Small intestine (tissue), 7 donors: ENCODE measurements around the gene PRKAG2. TPM values are rescaled to one million over a fixed set of nuclear protein-coding genes. Genes with fewer than 3 reads are reported as not detected.
A peak's percentile ranks its signal among the peaks of the same experiment; 100 is the strongest.

Source experiments
- DNase-seq, 2 donors: peaks; one replicate each; pipeline versions ENCODE4 v3.0.0 to v3.0.0-alpha.2; 2013
- FAIRE-seq: peaks from 2 replicates; lab custom pipeline; 2012; peaks lifted over from hg19 to GRCh38; lab: Jason Lieb, UNC
- H3K27ac ChIP-seq, 3 donors: one replicate each; pipeline ENCODE4 v1.5.1; 2013; ENCODE audit warnings: low read length in 2 of 3, mild to moderate bottlenecking in 2 of 3, control low read depth in 1 of 3, inconsistent platforms in 1 of 3, low read depth in 1 of 3, moderate library complexity in 1 of 3
- H3K27me3 ChIP-seq, 3 donors: one replicate each; pipeline ENCODE4 v1.6.1; 2013; ENCODE audit warnings: low read length in 3 of 3, inconsistent platforms in 1 of 3; ENCODE audit not compliant: control insufficient read depth in 3 of 3, insufficient read depth in 3 of 3
- H3K36me3 ChIP-seq, 3 donors: one replicate each; pipeline ENCODE4 v1.6.1; 2013; ENCODE audit warnings: low read length in 3 of 3, inconsistent platforms in 1 of 3, low read depth in 1 of 3, mild to moderate bottlenecking in 1 of 3, moderate library complexity in 1 of 3; ENCODE audit not compliant: control insufficient read depth in 3 of 3, insufficient read depth in 2 of 3
- H3K4me1 ChIP-seq, 3 donors: one replicate each; pipeline ENCODE4 v1.6.1; 2013; ENCODE audit warnings: low read length in 2 of 3, inconsistent platforms in 1 of 3, low read depth in 1 of 3, mild to moderate bottlenecking in 1 of 3, moderate library complexity in 1 of 3; ENCODE audit not compliant: control insufficient read depth in 3 of 3, insufficient read depth in 2 of 3
- H3K4me3 ChIP-seq, 3 donors: one replicate each; pipeline ENCODE4 v1.5.1; 2013; ENCODE audit warnings: low read length in 3 of 3, control low read depth in 1 of 3, inconsistent platforms in 1 of 3, low read depth in 1 of 3, mild to moderate bottlenecking in 1 of 3, moderate library complexity in 1 of 3
- H3K9me3 ChIP-seq, 2 donors: one replicate each; pipeline ENCODE4 v1.6.1; 2013; ENCODE audit warnings: low read depth in 1 of 2, low read length in 1 of 2; ENCODE audit not compliant: control insufficient read depth in 2 of 2, insufficient read depth in 1 of 2
- WGBS, 3 donors: extraction: QIAGEN DNeasy Blood & Tissue Kit; methylation state at CpG; one replicate each; pipeline ENCODE4 v1.1.7; 2013; 5-methylcytosine and 5-hydroxymethylcytosine counted together
- polyA plus RNA-seq, 4 donors: library from polyadenylated mRNA; stranded (reverse) in 3 of 4; unstranded in 1 of 4; fragments of 200-250 nt in 3 of 4; fragments of 120-200 nt in 1 of 4; gene quantifications; one replicate each; pipeline versions ENCODE4 v1.2.1 to v1.2.3, GENCODE V29; 2013
- donor health status: healthy with polysubstance abuse.
- donor health status: control.
- donor health status: control.
- donor health status: Bipolar disorder and iron deficiency.
- donor health status: healthy.

The PRKAG2 gene
- polyA plus RNA-seq, 4 donors, result 26.3 to 57.9 (median 49.4) TPM

- H3K27ac ChIP-seq, result peak overlapping the region in 1 of 3 donors; percentile 48
- H3K4me1 ChIP-seq, result peaks cover 0 to 7% (median 0%) of the 10 kb centered on the region in 3 donors
- H3K36me3 ChIP-seq, result peaks cover 0 to 18% (median 0%) of the 10 kb centered on the region in 3 donors
- no peak for FAIRE-seq
- DNase-seq, result peak in 1 of 2 donors; percentile 30
- H3K4me3 ChIP-seq, result no peak overlapping the region
- H3K9me3 ChIP-seq, result peaks cover 0 to 6% of the 10 kb centered on the region in 2 donors
- WGBS, 3 donors, result 69 to 90% (median 80%) methylated on average over 2 of the region's 2 CpGs
- no peaks in the 10 kb centered on the region for H3K27me3 ChIP-seq
Observed at GRCh38 chr7:151641587-151641986, 235.3 kb downstream of the PRKAG2 start.

- Histone ChIP-seq H3K4me3 (no peak overlapping the region), H3K27ac (peak overlapping the region in 2 of 3 donors; percentile 10 to 12), H3K27me3 (no peaks in the 10 kb centered on the region), H3K9me3 (peaks cover 0 to 3% of the 10 kb centered on the region in 2 donors), H3K4me1 (peaks cover 0 to 4% (median 0%) of the 10 kb centered on the region in 3 donors), H3K36me3 (peaks cover 0 to 15% (median 2%) of the 10 kb centered on the region in 3 donors)
- FAIRE-seq (no peak), DNase-seq (no peak)
- 58 to 81% (median 75%) methylated on average over 9 of the region's 9 CpGs for WGBS, 3 donors
Observed at GRCh38 chr7:151637781-151638261, 239.1 kb downstream of the PRKAG2 start.

GRCh38 chr7:151634643-151635042, 242.3 kb downstream of the PRKAG2 start:
- Histone ChIP-seq H3K36me3 (peaks cover 0 to 12% (median 2%) of the 10 kb centered on the region in 3 donors), H3K4me1 (peaks cover 0 to 10% (median 0%) of the 10 kb centered on the region in 3 donors), H3K4me3 (no peak overlapping the region), H3K9me3 (peaks cover 0 to 3% of the 10 kb centered on the region in 2 donors), H3K27ac (no peak overlapping the region), H3K27me3 (no peaks in the 10 kb centered on the region)
- DNase-seq (no peak), FAIRE-seq (no peak)
- WGBS, 3 donors, result 97 to 100% (median 100%) methylated on average over 2 of the region's 2 CpGs

GRCh38 chr7:151633516-151633812, 243.5 kb downstream of the PRKAG2 start:
- FAIRE-seq, result no peak
- H3K4me1 ChIP-seq, result peaks cover 0 to 10% (median 0%) of the 10 kb centered on the region in 3 donors
- peak overlapping the region in 1 of 3 donors; percentile 93 for H3K27ac ChIP-seq
- no peak for DNase-seq
- H3K4me3 ChIP-seq, result no peak overlapping the region
- peaks cover 0 to 11% (median 2%) of the 10 kb centered on the region in 3 donors for H3K36me3 ChIP-seq
- H3K27me3 ChIP-seq, result no peaks in the 10 kb centered on the region
- peaks cover 0 to 3% of the 10 kb centered on the region in 2 donors for H3K9me3 ChIP-seq
- WGBS, 3 donors, result 100% methylated on average over 1 of the region's 1 CpG

GRCh38 chr7:151632750-151633515, 244.0 kb downstream of the PRKAG2 start:
- FAIRE-seq (no peak), DNase-seq (peak in 1 of 2 donors; percentile 70)
- peak overlapping the region; percentile 87 to 97 (median 93) for H3K27ac ChIP-seq
- H3K4me3 ChIP-seq, result peak overlapping the region; percentile 51 to 97 (median 57)
- H3K27me3 ChIP-seq, result no peaks in the 10 kb centered on the region
- 6 to 12% (median 7%) methylated on average over 28 of the region's 28 CpGs for WGBS, 3 donors
- peaks cover 0 to 3% of the 10 kb centered on the region in 2 donors for H3K9me3 ChIP-seq
- H3K36me3 ChIP-seq, result peaks cover 0 to 15% (median 2%) of the 10 kb centered on the region in 3 donors
- H3K4me1 ChIP-seq, result peaks cover 0 to 10% (median 0%) of the 10 kb centered on the region in 3 donors

GRCh38 chr7:151631953-151632749, 244.8 kb downstream of the PRKAG2 start:
- Histone ChIP-seq H3K27me3 (no peaks in the 10 kb centered on the region), H3K27ac (peak overlapping the region; percentile 87 to 97 (median 93)), H3K4me1 (peaks cover 0 to 10% (median 0%) of the 10 kb centered on the region in 3 donors), H3K4me3 (peak overlapping the region; percentile 51 to 97 (median 57)), H3K36me3 (peaks cover 0 to 18% (median 2%) of the 10 kb centered on the region in 3 donors), H3K9me3 (peaks cover 0 to 3% of the 10 kb centered on the region in 2 donors)
- 0 to 1% (median 0%) methylated on average over 22 to 111 of the region's 111 CpGs for WGBS, 3 donors
- FAIRE-seq, result no peak
- peak; percentile 87 to 94 for DNase-seq

GRCh38 chr7:151631570-151631952, 245.4 kb downstream of the PRKAG2 start:
- peaks cover 0 to 3% of the 10 kb centered on the region in 2 donors for H3K9me3 ChIP-seq
- FAIRE-seq (no peak), DNase-seq (peak in 1 of 2 donors; percentile 71)
- peak overlapping the region; percentile 68 to 97 (median 87) for H3K27ac ChIP-seq
- H3K4me1 ChIP-seq, result peaks cover 0 to 16% (median 0%) of the 10 kb centered on the region in 3 donors
- H3K4me3 ChIP-seq, result peak overlapping the region; percentile 51 to 97 (median 54)
- H3K27me3 ChIP-seq, result no peaks in the 10 kb centered on the region
- peaks cover 0 to 20% (median 2%) of the 10 kb centered on the region in 3 donors for H3K36me3 ChIP-seq
- 1% methylated on average over 19 to 31 of the region's 31 CpGs for WGBS, 3 donors
